GM12878 (cell line): ENCODE data around the gene INSL3. TPM values are rescaled to one million over a fixed set of nuclear protein-coding genes. Genes with fewer than 3 reads are reported as not detected.

ENCODE experiments used
- CUX1 ChIP-seq: IDR thresholded peaks from 2 replicates; pipeline ENCODE4 v1.6.1; 2012; ENCODE audit warnings: improper control_type of control experiment, low read depth, low read length; ENCODE audit not compliant: insufficient replicate concordance
- ETV6 ChIP-seq, 2 experiments: fragments of 450-650 bp in 1 of 2; IDR thresholded peaks in 1 of 2; conservative IDR thresholded peaks in 1 of 2; 2 replicates each; pipeline ENCODE4 v1.6.1; 2014; ENCODE audit warnings: antibody characterized with exemption in 1 of 2, borderline replicate concordance in 1 of 2, low read depth in 1 of 2, mild to moderate bottlenecking in 1 of 2, moderate library complexity in 1 of 2
- SIN3A ChIP-seq: IDR thresholded peaks from 2 replicates; pipeline ENCODE4 v1.6.1; 2012; ENCODE audit warnings: low read depth, low read length, improper control_type of control experiment
- SKIL ChIP-seq: fragments of 450-650 bp; IDR thresholded peaks from 2 replicates; pipeline ENCODE4 v1.6.1; 2017; ENCODE audit warnings: mild to moderate bottlenecking, low read depth, inconsistent platforms; ENCODE audit not compliant: poor library complexity, severe bottlenecking
- TBL1XR1 ChIP-seq: IDR thresholded peaks from 2 replicates; pipeline ENCODE4 v1.6.1; 2012; ENCODE audit warnings: low read depth, low read length, improper control_type of control experiment
- polyA plus RNA-seq, 11 experiments: library from polyadenylated mRNA; depleted of rRNA in 4 of 11; unstranded in 6 of 11; stranded (reverse) in 5 of 11; fragments of >200 nt; fragmentation: Nextera tagmentation in 4 of 11; fragmentation: Illumina TruSeq in 1 of 11; extraction: Ambion mirVana in 4 of 11; extraction: Trizol in 1 of 11; gene quantifications; 1 replicate in 1 of 11; 2 replicates in 10 of 11; pipeline versions ENCODE4 v1.2.1 to v1.2.3, GENCODE V29; 2011 to 2016; ENCODE audit warnings: inconsistent platforms in 2 of 11, missing spikeins in 2 of 11, low read depth in 1 of 11
- total RNA-seq, 4 experiments: library from RNA; depleted of rRNA in 3 of 4; stranded (reverse); fragments of >200 nt in 3 of 4; fragmentation: Illumina TruSeq in 1 of 4; extraction: Trizol in 1 of 4; gene quantifications; 2 replicates each; pipeline versions ENCODE4 v1.2.1 to v1.2.3, GENCODE V29; 2013 to 2021

Gene INSL3
- total and polyA plus RNA-seq, 10 of the 15 experiments (the other 5 are each of a cell fraction or from before 2014, with no cell fraction given) = 0.27 to 1.9 (median 0.70) TPM

GRCh38 chr19:17829855-17830566 is 8.7 kb upstream of the INSL3 start (continued):
- TF ChIP-seq CUX1 = no peak
- no peak for TF ChIP-seq TBL1XR1
- TF ChIP-seq ETV6 (conservative IDR thresholded peaks at IDR 0.05 in 1 of 2, IDR thresholded peaks at IDR 0.05 in 1 of 2; ENCODE audit: borderline replicate concordance in 1 of 2, low read depth in 1 of 2) = no peak
- TF ChIP-seq SKIL = no peak
- TF ChIP-seq SIN3A = no peak
